ENCODE measurements around the gene ZDHHC8. TPM values are rescaled to one million over a fixed set of nuclear protein-coding genes. Genes with fewer than 3 reads are reported as not detected.

ZDHHC8 gene
- total RNA-seq, result 10 to 100 TPM; 11.4 to 39.0 (median 28.7) TPM
- long read RNA-seq, result 0 reads

- peak in 1 of 3 donors; percentile 52 for DNase-seq
- no peaks in the 10 kb centered on the region for H3K9me3 ChIP-seq
- no CpG with 5 or more reads among the region's 43 CpGs for WGBS (ENCODE audit: insufficient coverage, low coverage, low lambda C conversion rate, missing lambda C conversion rate)
- TF ChIP-seq CTCF (IDR thresholded peaks at IDR 0.05) (no peak), POLR2A (IDR thresholded peaks at IDR 0.05) (no peak)
- H3K4me1 ChIP-seq, result peaks cover 0 to 32% (median 15%) of the 10 kb centered on the region in 4 donors
- no peaks in the 10 kb centered on the region for H3K36me3 ChIP-seq
- H3K27me3 ChIP-seq, result no peaks in the 10 kb centered on the region
- intact Hi-C loops (cut with DNase I), result no loop called here
- H3K4me3 ChIP-seq, result peak within 1 kb of the TSS; percentile 54 to 96 (median 87)
- peak within 1 kb of the TSS; percentile 69 to 82 (median 74) for H3K27ac ChIP-seq
- ATAC-seq, result peak; percentile 38 to 59 (median 42)
These were observed at the start of gene ZDHHC8 for GRCh38 chr22:20131597-20131858. ZDHHC8 (plus strand) TSS chr22:20131804; CDS start chr22:20131948, 144 bp downstream.

GRCh38 chr22:20083157-20083890 lies 48.3 kb upstream of the ZDHHC8 start:
- ATAC-seq, result no peak
- intact Hi-C loops (cut with DNase I), result no loop called here
- Histone ChIP-seq H3K4me1 (peaks cover 0 to 46% (median 28%) of the 10 kb centered on the region in 4 donors), H3K27ac (peak overlapping the region in 2 of 3 donors; percentile 31 to 74), H3K36me3 (peaks cover 0 to 29% (median 16%) of the 10 kb centered on the region in 4 donors), H3K4me3 (no peak overlapping the region), H3K27me3 (no peaks in the 10 kb centered on the region), H3K9me3 (no peaks in the 10 kb centered on the region)
- WGBS (ENCODE audit: insufficient coverage, low coverage, low lambda C conversion rate, missing lambda C conversion rate), result 90% methylated on average over 8 of the region's 10 CpGs
- DNase-seq, result no peak
- TF ChIP-seq CTCF (IDR thresholded peaks at IDR 0.05) (no peak), POLR2A (IDR thresholded peaks at IDR 0.05) (no peak)

GRCh38 chr22:20083891-20084546 lies 47.6 kb upstream of the ZDHHC8 start:
- intact Hi-C loops (cut with DNase I), result no loop called here
- Histone ChIP-seq H3K4me1 (peaks cover 0 to 46% (median 28%) of the 10 kb centered on the region in 4 donors), H3K27me3 (no peaks in the 10 kb centered on the region), H3K4me3 (no peak overlapping the region), H3K9me3 (no peaks in the 10 kb centered on the region), H3K36me3 (peaks cover 0 to 36% (median 18%) of the 10 kb centered on the region in 4 donors), H3K27ac (peak overlapping the region in 2 of 3 donors; percentile 72 to 74)
- no peak for ATAC-seq
- TF ChIP-seq CTCF (IDR thresholded peaks at IDR 0.05) (no peak), POLR2A (IDR thresholded peaks at IDR 0.05) (no peak)
- peak in 1 of 3 donors; percentile 6 for DNase-seq
- 48% methylated on average over 5 of the region's 10 CpGs for WGBS (ENCODE audit: insufficient coverage, low coverage, low lambda C conversion rate, missing lambda C conversion rate)

- TF ChIP-seq POLR2A (IDR thresholded peaks at IDR 0.05), result no peak
- TF ChIP-seq CTCF (IDR thresholded peaks at IDR 0.05), result peak; percentile 18 to 37 (median 28)
- ATAC-seq (peak; percentile 46 to 60 (median 56)), DNase-seq (peak; percentile 76 to 92 (median 89))
- Histone ChIP-seq H3K27ac (peak overlapping the region in 2 of 3 donors; percentile 72 to 74), H3K4me3 (no peak overlapping the region), H3K36me3 (peaks cover 2 to 42% (median 23%) of the 10 kb centered on the region in 4 donors), H3K27me3 (no peaks in the 10 kb centered on the region), H3K4me1 (peaks cover 0 to 46% (median 28%) of the 10 kb centered on the region in 4 donors), H3K9me3 (no peaks in the 10 kb centered on the region)
- intact Hi-C loops (cut with DNase I), result no loop called here
- WGBS (ENCODE audit: insufficient coverage, low coverage, low lambda C conversion rate, missing lambda C conversion rate), result 31% methylated on average over 18 of the region's 23 CpGs
These were observed 46.8 kb upstream of the ZDHHC8 start for GRCh38 chr22:20084547-20085413.

Measured in right lobe of liver (tissue), 6 donors.